ENCODE measurements around the gene PGA3. TPM values are rescaled to one million over a fixed set of nuclear protein-coding genes. Genes with fewer than 3 reads are reported as not detected.

PGA3 gene
- total RNA-seq, 1 experiment from 2014 or later: not detected

DNA sequence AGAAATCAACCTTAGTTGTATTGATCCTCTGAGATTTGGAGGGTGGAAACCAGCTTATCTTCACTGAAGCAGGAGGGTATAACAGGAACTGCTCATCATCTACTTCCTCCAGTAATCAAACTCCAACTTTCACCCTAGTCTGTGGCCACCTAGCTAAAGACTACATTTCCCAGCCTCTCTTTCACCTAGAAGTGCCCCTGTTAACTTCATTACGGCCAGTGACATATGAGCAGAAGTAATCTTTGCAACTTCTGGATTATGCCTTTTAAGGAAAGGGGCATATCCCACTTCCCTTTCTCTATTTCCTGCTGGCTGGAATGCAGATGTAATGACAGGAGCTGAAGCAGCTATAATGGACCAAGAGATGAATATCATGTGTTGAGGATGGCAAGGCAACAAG is 34.5 kb upstream of the PGA3 start:
- no TSS peak for BruUV-seq (replicated peaks)
- H3K4me2 ChIP-seq (ENCODE audit: low read length): no peak overlapping the region

DNA sequence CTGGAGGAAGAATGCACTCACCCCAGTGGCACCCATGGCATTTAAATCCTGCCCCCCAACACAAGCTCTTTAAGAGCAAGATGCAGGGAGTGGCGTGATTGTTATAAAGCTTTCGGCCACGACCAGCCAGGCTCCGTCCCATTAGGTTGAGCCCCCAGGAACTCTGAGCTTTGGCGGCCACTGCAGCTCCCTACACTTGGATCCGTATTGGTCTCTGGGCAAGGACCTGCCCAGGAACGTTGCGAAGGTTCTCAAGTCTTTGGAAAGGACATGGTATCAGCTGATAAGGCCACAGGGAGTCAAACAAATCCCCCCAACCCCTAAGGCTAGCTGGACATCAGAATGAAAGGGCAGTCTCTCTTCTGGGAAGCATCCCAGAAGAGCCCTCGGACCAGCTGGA is 32.7 kb upstream of the PGA3 start:
- CTCF ChIA-PET: no interaction called here
- Histone ChIP-seq H3K4me3 (replicated peaks in 1 of 2; ENCODE audit: low read depth in 1 of 2, low read length in 2 of 2) (no peak overlapping the region), H4K20me1 (ENCODE audit: insufficient read depth) (no peaks in the 10 kb centered on the region), H3K9me2 (ENCODE audit: insufficient read depth) (no peaks in the 10 kb centered on the region), H3K4me1 (ENCODE audit: control insufficient read depth in 1 of 2, insufficient read depth in 2 of 2, low read length in 2 of 2) (no peaks in the 10 kb centered on the region), H3K27ac (ENCODE audit: low read depth, low read length) (no peak overlapping the region), H2AFZ (ENCODE audit: low read depth, low read length, poor library complexity, severe bottlenecking) (no peak overlapping the region), H3K9me3 (ENCODE audit: control insufficient read depth in 1 of 2, insufficient read depth in 1 of 2, low read depth in 1 of 2, low read length in 2 of 2) (no peaks in the 10 kb centered on the region), H3K27me3 (ENCODE audit: insufficient read depth, low read length) (no peaks in the 10 kb centered on the region), H3K9ac (ENCODE audit: low read length) (no peak overlapping the region), H3K36me3 (ENCODE audit: control insufficient read depth in 1 of 2, insufficient read depth in 2 of 2, low read length in 2 of 2) (no peaks in the 10 kb centered on the region), H3K4me2 (ENCODE audit: low read length) (no peak overlapping the region), H3K79me2 (ENCODE audit: insufficient read depth, low read length) (no peaks in the 10 kb centered on the region)
- intact Hi-C loops (cut with micrococcal nuclease): no loop called here
- TF ChIP-seq EZH2 (IDR thresholded peaks at IDR 0.05): no peak
- no peak for TF ChIP-seq ELF1 (IDR thresholded peaks at IDR 0.05; ENCODE audit: borderline replicate concordance, low read depth)
- TF ChIP-seq SP1 (IDR thresholded peaks at IDR 0.05; ENCODE audit: low read depth): no peak
- no peak for TF ChIP-seq SRF (IDR thresholded peaks at IDR 0.05; ENCODE audit: low read depth)
- BruUV-seq (replicated peaks): no TSS peak
- no peak for ATAC-seq
- RAD21 ChIA-PET (ENCODE audit: low non-redundant PET in 1 of 2, low total read pairs in 2 of 2, uncharacterized antibody in 2 of 2, unreplicated experiment in 2 of 2): no interaction called here
- POLR2A ChIA-PET: interaction anchor here (0.7 kb wide), 1 partner anchor 9 kb away, joined by 3 read pairs; the partner anchor contains the start of gene VPS37C
- DNase-seq (ENCODE audit: low read depth, low spot score): no peak

More for the DNA sequence above, 34.5 kb upstream of the PGA3 start:
- TF ChIP-seq CEBPB (IDR thresholded peaks at IDR 0.05; ENCODE audit: low read depth) (no peak), ELF1 (IDR thresholded peaks at IDR 0.05; ENCODE audit: borderline replicate concordance, low read depth) (no peak), EGR1 (IDR thresholded peaks at IDR 0.05; ENCODE audit: low read depth) (no peak)
- TF ChIP-seq, protein P1, sequence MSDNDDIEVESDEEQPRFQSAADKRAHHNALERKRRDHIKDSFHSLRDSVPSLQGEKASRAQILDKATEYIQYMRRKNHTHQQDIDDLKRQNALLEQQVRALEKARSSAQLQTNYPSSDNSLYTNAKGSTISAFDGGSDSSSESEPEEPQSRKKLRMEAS (IDR thresholded peaks at IDR 0.05): no peak
- intact Hi-C loops (cut with micrococcal nuclease): no loop called here
- no peak for DNase-seq (ENCODE audit: low read depth, low spot score)
- no peak overlapping the region for H3K27ac ChIP-seq (ENCODE audit: low read depth, low read length)
- H3K9ac ChIP-seq (ENCODE audit: low read length): no peak overlapping the region
- H4K20me1 ChIP-seq (ENCODE audit: insufficient read depth): no peaks in the 10 kb centered on the region
- no peaks in the 10 kb centered on the region for H3K36me3 ChIP-seq (ENCODE audit: control insufficient read depth in 1 of 2, insufficient read depth in 2 of 2, low read length in 2 of 2)
- ChIA-PET POLR2A (no interaction called here), RAD21 (ENCODE audit: low non-redundant PET in 1 of 2, low total read pairs in 2 of 2, uncharacterized antibody in 2 of 2, unreplicated experiment in 2 of 2) (no interaction called here), CTCF (no interaction called here)
- H3K4me3 ChIP-seq (replicated peaks in 1 of 2; ENCODE audit: low read depth in 1 of 2, low read length in 2 of 2): no peak overlapping the region
- ATAC-seq: no peak
- no peaks in the 10 kb centered on the region for H3K27me3 ChIP-seq (ENCODE audit: insufficient read depth, low read length)
- no peaks in the 10 kb centered on the region for H3K9me3 ChIP-seq (ENCODE audit: control insufficient read depth in 1 of 2, insufficient read depth in 1 of 2, low read depth in 1 of 2, low read length in 2 of 2)
- no peaks in the 10 kb centered on the region for H3K9me2 ChIP-seq (ENCODE audit: insufficient read depth)
- no peaks in the 10 kb centered on the region for H3K79me2 ChIP-seq (ENCODE audit: insufficient read depth, low read length)
- H2AFZ ChIP-seq (ENCODE audit: low read depth, low read length, poor library complexity, severe bottlenecking): no peak overlapping the region
- no peaks in the 10 kb centered on the region for H3K4me1 ChIP-seq (ENCODE audit: control insufficient read depth in 1 of 2, insufficient read depth in 2 of 2, low read length in 2 of 2)
